Suprapubic skin (tissue), 4 donors: ENCODE data around the gene MANSC4. TPM values are rescaled to one million over a fixed set of nuclear protein-coding genes. Genes with fewer than 3 reads are reported as not detected.

Experiments used
- DNase-seq, 2 donors: peaks; one replicate each; pipeline ENCODE4 v3.0.0-alpha.2; 2019; ENCODE audit warnings: low spot score in 2 of 2
- H3K27ac ChIP-seq: fragments of 200-600 bp; sonication (generic); one replicate; pipeline ENCODE4 v1.5.1; 2019
- H3K27me3 ChIP-seq: fragments of 200-600 bp; sonication (generic); one replicate; pipeline ENCODE4 v1.5.1; 2019
- H3K36me3 ChIP-seq: fragments of 200-600 bp; sonication (generic); one replicate; pipeline ENCODE4 v1.5.1; 2019
- H3K4me1 ChIP-seq: fragments of 200-600 bp; sonication (generic); one replicate; pipeline ENCODE4 v1.5.1; 2019
- H3K4me3 ChIP-seq: fragments of 200-600 bp; sonication (generic); one replicate; pipeline ENCODE4 v1.5.1; 2019; ENCODE audit warnings: mild to moderate bottlenecking
- H3K9me3 ChIP-seq: fragments of 200-600 bp; sonication (generic); one replicate; pipeline ENCODE4 v1.5.1; 2019
- EP300 ChIP-seq: sonication (generic); formaldehyde crosslinking; IDR thresholded peaks from one replicate; pipeline ENCODE4 v1.6.1; 2017; ENCODE audit warnings: antibody characterized with exemption
- POLR2A ChIP-seq, 2 donors: fragments of 450-650 bp; IDR thresholded peaks; one replicate each; pipeline ENCODE4 v1.6.1; 2017; ENCODE audit warnings: antibody characterized with exemption in 2 of 2, mild to moderate bottlenecking in 2 of 2, moderate library complexity in 2 of 2
- POLR2AphosphoS5 ChIP-seq, 3 donors: sonication (generic); formaldehyde crosslinking; IDR thresholded peaks; one replicate each; pipeline ENCODE4 v1.6.1; 2017; ENCODE audit warnings: antibody characterized with exemption in 3 of 3
- WGBS: methylation state at CpG from one replicate; pipeline ENCODE4 v1.1.5; 2018; 5-methylcytosine and 5-hydroxymethylcytosine counted together
- total RNA-seq, 4 donors: library from RNA; depleted of rRNA; stranded (reverse); fragments of >200 nt; gene quantifications; one replicate each; pipeline ENCODE4 v1.1.0, GENCODE V29; 2016
- TF ChIP-seq, protein P1 (sequence below), 2 donors: fragments of 200-600 bp in 1 of 2; fragments of 450-650 bp in 1 of 2; sonication (generic) in 1 of 2; IDR thresholded peaks; one replicate each; pipeline ENCODE4 v1.5.1; 2016 to 2019; ENCODE audit warnings: antibody characterized with exemption in 2 of 2, mild to moderate bottlenecking in 1 of 2, moderate library complexity in 1 of 2

MANSC4 gene
- total RNA-seq, 4 donors from 2014 or later = not detected

GRCh38 chr12:27790179-27790578 is 10.1 kb upstream of the MANSC4 start:
- Histone ChIP-seq H3K27me3 (no peaks in the 10 kb centered on the region), H3K36me3 (peaks cover 27% of the 10 kb centered on the region), H3K4me1 (peaks cover 4% of the 10 kb centered on the region), H3K4me3 (no peak overlapping the region), H3K9me3 (no peaks in the 10 kb centered on the region), H3K27ac (no peak overlapping the region)
- no peak for DNase-seq
- TF ChIP-seq EP300 = no peak
- TF ChIP-seq, protein P1, sequence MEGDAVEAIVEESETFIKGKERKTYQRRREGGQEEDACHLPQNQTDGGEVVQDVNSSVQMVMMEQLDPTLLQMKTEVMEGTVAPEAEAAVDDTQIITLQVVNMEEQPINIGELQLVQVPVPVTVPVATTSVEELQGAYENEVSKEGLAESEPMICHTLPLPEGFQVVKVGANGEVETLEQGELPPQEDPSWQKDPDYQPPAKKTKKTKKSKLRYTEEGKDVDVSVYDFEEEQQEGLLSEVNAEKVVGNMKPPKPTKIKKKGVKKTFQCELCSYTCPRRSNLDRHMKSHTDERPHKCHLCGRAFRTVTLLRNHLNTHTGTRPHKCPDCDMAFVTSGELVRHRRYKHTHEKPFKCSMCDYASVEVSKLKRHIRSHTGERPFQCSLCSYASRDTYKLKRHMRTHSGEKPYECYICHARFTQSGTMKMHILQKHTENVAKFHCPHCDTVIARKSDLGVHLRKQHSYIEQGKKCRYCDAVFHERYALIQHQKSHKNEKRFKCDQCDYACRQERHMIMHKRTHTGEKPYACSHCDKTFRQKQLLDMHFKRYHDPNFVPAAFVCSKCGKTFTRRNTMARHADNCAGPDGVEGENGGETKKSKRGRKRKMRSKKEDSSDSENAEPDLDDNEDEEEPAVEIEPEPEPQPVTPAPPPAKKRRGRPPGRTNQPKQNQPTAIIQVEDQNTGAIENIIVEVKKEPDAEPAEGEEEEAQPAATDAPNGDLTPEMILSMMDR (IDR thresholded peaks at IDR 0.05) = no peak
- TF ChIP-seq POLR2AphosphoS5 (IDR thresholded peaks at IDR 0.05) = no peak
- TF ChIP-seq POLR2A (IDR thresholded peaks at IDR 0.05) = no peak
- 98% methylated on average over 2 of the region's 2 CpGs for WGBS

GRCh38 chr12:27787559-27787958 is 7.5 kb upstream of the MANSC4 start:
- Histone ChIP-seq H3K27me3 (no peaks in the 10 kb centered on the region), H3K27ac (no peak overlapping the region), H3K9me3 (no peaks in the 10 kb centered on the region), H3K4me3 (no peak overlapping the region), H3K36me3 (peaks cover 18% of the 10 kb centered on the region), H3K4me1 (peaks cover 4% of the 10 kb centered on the region)
- 80% methylated on average over 2 of the region's 2 CpGs for WGBS
- DNase-seq = no peak
- TF ChIP-seq POLR2A (IDR thresholded peaks at IDR 0.05) (no peak), POLR2AphosphoS5 (IDR thresholded peaks at IDR 0.05) (no peak), EP300 (no peak)
- TF ChIP-seq, protein P1 (IDR thresholded peaks at IDR 0.05) = no peak

DNA sequence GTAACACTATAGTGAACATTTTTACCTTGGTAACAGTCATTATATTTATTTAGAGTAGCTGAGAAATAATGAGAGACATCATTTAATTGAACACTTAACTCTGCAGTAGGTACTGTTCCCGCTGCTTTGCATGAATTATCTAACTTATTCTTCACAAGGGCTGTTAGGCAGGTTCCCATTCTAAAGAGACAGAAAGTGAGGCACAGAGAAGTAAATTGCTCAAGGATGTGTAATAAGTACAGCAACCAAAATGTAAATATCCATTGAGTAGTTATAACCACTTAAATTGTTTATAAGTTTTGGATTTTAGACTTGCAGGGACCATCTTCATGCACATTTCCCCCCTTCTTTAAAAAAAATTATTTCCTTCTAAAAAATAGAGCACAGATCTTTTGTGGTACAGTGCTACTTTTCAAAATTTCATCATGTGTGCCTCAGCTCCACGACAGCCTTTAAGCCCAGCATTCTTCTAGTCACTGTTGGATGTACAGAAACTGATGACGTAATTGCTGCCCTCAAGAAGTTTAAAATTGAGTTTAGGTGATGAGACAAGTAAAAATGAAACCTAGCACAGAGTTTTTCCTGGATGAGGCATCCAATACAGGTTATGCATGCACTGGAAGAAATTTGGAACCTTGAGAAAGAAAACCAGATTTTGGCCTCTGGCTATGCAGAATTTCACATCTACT is 6.0 kb upstream of the MANSC4 start:
- no peaks in the 10 kb centered on the region for H3K9me3 ChIP-seq
- 78% methylated on average over 3 of the region's 3 CpGs for WGBS
- no peak overlapping the region for H3K27ac ChIP-seq
- peaks cover 17% of the 10 kb centered on the region for H3K4me1 ChIP-seq
- TF ChIP-seq POLR2A (IDR thresholded peaks at IDR 0.05) = no peak
- TF ChIP-seq POLR2AphosphoS5 (IDR thresholded peaks at IDR 0.05) = no peak
- TF ChIP-seq EP300 = no peak
- TF ChIP-seq, protein P1 (IDR thresholded peaks at IDR 0.05) = no peak
- H3K36me3 ChIP-seq = peaks cover 3% of the 10 kb centered on the region
- DNase-seq = no peak
- H3K4me3 ChIP-seq = no peak overlapping the region
- H3K27me3 ChIP-seq = no peaks in the 10 kb centered on the region

DNA sequence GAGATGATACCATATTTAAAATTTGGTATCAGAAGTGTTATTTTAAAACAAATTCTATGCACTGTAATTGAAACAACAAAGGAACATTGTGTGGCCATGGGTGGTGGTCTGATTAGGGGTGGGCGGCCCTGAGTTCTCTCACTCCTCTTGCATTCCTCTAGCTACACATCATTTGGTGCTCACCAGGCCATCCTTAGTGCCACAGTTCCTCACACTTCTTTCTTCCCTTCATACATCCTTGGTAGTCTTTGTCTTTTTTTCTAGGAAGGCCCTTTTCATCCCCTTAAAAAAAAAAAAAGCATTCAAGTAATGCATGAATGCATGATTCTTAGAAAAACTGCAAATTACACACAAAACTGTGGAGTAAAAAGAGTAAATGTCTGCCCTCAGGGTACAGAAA is 2.4 kb upstream of the MANSC4 start:
- no peak for TF ChIP-seq EP300
- TF ChIP-seq POLR2A (IDR thresholded peaks at IDR 0.05) = no peak
- no peak for TF ChIP-seq POLR2AphosphoS5 (IDR thresholded peaks at IDR 0.05)
- TF ChIP-seq, protein P1 (IDR thresholded peaks at IDR 0.05) = no peak
- Histone ChIP-seq H3K27ac (no peak overlapping the region), H3K9me3 (no peaks in the 10 kb centered on the region), H3K4me3 (no peak overlapping the region), H3K36me3 (no peaks in the 10 kb centered on the region), H3K27me3 (no peaks in the 10 kb centered on the region), H3K4me1 (peaks cover 31% of the 10 kb centered on the region)
- DNase-seq = no peak
- 81% methylated on average over 1 of the region's 1 CpG for WGBS

GRCh38 chr12:27781680-27782079 is 1.6 kb upstream of the MANSC4 start:
- Histone ChIP-seq H3K4me1 (peaks cover 31% of the 10 kb centered on the region), H3K9me3 (no peaks in the 10 kb centered on the region), H3K27ac (no peak overlapping the region), H3K27me3 (no peaks in the 10 kb centered on the region), H3K36me3 (no peaks in the 10 kb centered on the region), H3K4me3 (peak overlapping the region; percentile 73)
- no peak for TF ChIP-seq POLR2A (IDR thresholded peaks at IDR 0.05)
- TF ChIP-seq POLR2AphosphoS5 (IDR thresholded peaks at IDR 0.05) = no peak
- no peak for TF ChIP-seq EP300
- TF ChIP-seq, protein P1 (IDR thresholded peaks at IDR 0.05) = no peak
- whole genome bisulfite sequencing = 66% methylated on average over 5 of the region's 5 CpGs
- DNase-seq = no peak
